GM18517 (cell line): ENCODE results near the gene FBXO4.
"Not testable (repeated sequence)": the region's sequence is repeated elsewhere in the genome, so short reads cannot be mapped to it uniquely, and the experiment has no call there.

Experiments
- ATAC-seq: cut with Tn5 transposase; IDR thresholded peaks from one replicate; pipeline ENCODE4 v1.9.1; 2021; ENCODE audit warnings: mild to moderate bottlenecking, moderate library complexity; ENCODE audit not compliant: unreplicated experiment

FBXO4 gene

DNA sequence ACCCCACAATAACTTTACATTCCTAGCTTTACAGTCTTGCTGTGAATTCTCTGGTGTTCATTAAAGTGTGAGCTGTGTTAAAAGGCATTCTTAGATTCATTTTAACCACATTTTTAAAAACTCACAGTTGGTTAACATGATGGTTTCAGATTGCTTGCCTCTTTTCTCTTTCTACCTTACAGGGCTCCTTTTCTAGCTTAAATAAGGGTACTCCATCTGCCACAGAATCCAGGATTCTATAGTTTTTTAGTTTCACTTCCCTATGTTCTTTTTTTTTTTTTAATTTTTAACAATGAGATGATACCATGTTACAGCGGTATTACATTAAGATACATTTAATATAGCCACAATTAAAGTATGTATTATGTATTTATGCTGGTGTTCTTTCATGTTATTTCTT, 3.9 kb upstream of the FBXO4 start:
- ATAC-seq = no peak

DNA sequence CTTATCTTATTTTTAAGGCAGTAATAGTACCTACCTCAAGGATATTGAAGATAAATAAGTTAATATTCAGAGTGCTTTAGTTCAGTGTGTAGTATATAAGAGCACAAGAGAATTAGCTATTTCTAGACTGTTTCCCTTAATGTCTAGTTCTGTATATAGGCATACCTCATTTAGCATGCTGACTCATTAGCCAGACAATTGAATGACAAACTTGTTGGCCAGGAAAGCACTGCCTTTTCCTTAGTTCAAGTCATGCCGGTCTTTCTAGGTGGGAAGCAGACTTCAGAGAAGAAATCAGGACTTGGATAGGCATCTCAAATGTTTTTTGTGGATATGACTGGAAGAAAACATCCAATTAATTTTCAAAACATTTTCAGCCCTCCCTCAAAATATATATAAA, 3.2 kb upstream of the FBXO4 start:
- ATAC-seq = no peak

GRCh38 chr5:41924526-41924871, 582 bp upstream of the FBXO4 start:
- ATAC-seq = no peak

DNA sequence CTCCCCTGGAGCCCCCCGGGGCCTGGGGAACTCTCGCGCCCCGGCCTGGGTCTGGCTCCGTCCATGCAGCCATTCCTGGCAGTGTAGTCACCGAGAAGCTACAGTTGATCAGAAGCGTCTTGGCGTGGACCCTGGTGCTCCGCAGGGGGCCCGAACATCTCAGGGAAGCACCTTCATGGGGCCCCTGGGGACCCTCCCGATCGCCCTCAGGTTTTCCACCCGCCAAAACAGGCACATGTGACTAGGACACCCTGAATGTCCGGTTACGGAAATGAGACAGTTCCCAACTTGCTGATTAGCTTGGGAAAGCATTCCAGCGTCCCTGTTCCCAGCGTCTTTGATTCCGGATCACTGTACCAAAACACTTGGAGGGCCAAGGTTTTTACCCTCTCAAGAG, 472 bp downstream of the FBXO4 start:
- ATAC-seq = peak; percentile 37

DNA sequence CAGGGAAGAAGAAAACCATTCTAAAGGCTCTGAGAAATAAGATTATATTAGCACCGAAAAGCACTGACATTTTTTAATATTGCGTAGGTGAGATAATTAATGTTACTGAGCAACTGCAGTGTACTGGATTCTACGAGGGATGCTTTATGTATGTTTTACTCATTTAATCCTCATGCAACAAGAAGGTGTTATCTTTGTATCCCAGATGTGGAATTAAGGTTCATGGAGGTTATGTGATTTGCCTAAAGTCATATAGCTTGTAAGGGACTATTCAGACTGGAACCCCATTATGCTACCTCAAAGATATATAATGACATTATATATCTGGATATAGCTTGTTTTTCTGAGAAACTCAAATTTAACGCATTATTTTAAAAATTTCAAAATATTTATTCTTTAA, 2.5 kb downstream of the FBXO4 start:
- ATAC-seq = no peak

DNA sequence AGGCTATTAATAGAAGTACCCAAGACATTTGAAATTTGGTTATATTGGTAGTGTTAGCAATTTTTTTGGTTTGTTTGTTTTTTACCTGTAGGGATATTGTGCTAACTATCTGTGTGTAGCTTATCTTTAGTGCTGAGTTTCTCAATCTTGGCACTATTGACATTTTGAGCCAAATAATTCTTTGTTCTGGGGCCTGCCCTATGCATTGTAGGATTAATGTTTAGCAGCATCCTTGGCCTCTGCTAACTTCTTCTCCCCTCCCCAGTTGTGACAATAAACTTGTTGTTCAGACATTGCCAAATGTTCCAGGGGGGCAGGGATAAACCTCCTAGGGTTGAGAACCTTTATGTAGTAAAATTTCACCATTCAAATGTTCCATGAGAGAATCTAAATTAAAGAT, 4.0 kb downstream of the FBXO4 start:
- no peak for ATAC-seq

DNA sequence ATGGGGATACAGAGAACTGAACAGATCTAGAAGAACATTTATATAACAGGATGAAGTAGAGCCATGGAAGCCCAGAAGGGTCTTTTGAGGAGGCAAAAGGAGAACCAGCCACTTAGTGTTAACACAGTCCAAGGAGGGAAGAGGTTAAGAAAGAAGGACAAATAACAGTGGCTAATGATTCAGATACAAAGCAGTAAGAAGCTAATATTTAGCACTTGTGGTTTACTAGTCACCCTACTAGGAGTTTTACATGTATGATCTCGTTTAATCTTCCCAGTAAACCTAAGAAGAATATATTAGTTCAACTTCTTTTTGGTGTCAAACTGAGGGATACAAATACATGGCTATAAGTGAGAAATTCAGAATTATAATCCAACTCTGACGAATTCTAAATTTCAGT, 7.7 kb downstream of the FBXO4 start:
- ATAC-seq = no peak

GRCh38 chr5:41935544-41935943, 10.5 kb downstream of the FBXO4 start:
- no peak for ATAC-seq

- no peak for ATAC-seq
Measured at GRCh38 chr5:41940641-41941040, 15.6 kb downstream of the FBXO4 start.

DNA sequence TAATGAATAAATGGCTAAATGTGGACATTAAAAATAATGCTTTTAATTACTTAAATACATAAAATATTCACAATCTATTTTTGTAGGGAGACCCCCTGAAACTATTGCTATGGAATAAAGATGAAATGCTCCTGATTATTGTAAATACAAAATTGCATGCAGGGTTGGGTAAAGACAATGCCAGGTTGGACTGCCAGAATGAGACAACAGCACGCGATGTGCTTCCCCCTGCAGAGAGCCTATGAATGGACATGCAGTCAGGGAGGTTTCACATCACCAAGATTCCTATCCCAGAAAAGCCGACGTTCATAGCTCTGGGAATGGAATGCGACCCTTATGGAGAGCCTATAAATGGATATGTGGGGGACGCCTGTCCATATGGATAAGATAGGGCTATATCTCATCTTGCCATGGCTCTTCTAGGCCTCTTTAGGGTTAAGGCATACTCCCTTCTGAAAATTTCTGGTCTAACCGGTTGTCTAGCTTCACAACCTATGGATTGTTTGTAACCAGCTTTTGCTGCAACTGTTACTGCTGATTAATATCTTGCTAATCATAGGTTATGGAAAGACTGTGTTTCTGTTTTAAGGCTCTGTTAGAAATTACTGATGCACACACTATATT, 20.4 kb downstream of the FBXO4 start:
- ATAC-seq = not testable (repeated sequence)

DNA sequence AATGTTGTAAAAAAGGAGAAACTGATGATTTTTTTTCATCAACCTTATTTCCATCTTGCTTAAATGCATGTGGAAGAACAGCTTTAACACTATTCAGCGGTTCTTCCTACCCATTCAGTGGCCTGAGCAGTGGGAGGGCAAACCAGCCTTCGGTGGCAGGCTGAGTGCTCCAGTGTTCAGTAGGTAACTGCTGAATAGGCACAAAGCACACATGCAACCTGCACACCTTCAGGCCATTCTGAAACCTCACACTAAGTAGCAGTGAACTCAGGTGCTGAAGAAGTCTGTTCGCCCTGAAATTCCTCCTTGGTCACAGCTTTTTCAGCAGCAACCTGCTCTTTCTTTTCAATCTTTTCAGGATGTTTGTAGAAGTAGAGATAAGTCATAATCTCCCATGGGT, 26.1 kb downstream of the FBXO4 start:
- no peak for ATAC-seq

DNA sequence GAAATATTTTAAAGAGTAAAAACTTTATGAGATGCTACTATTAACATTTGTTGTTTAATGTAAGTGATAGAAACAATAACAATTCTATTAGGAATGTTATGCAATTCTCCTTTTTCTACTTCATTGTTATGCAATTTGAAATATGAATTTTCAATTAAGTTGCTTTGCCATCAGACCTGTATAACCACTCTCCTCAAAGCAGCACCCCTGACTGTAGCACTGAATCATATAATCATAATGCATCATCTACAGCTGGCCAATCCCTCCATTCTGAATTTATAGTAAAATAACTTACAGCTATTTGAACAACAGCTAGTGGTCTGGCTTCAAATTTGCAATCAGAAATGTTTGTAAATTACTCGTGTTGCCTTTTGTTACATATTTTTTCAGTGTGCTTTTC, 29.2 kb downstream of the FBXO4 start:
- no peak for ATAC-seq

- ATAC-seq = no peak
Measured at GRCh38 chr5:41955432-41956024, 30.4 kb downstream of the FBXO4 start.

DNA sequence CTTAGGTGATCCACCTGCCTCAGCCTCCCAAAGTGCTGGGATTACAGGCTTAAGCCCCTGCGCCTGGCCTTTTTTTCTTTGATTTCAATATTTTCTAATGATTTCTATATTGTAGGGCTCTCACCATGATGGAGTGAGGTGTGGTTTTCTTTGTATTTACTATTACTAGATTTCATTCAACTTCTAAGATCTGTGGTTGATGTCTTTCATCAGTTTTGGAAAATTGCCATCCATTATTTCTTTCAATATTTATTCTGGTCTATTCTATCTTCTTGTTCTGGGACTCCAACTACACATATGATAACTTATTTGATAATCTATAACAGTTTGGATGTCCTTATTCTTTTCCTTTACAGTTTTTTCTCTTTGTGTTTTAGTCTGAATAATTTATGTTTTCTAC, 31.9 kb downstream of the FBXO4 start:
- ATAC-seq = no peak

GRCh38 chr5:41960481-41960880, 35.4 kb downstream of the FBXO4 start:
- ATAC-seq = no peak

- no peak for ATAC-seq
Measured at GRCh38 chr5:41961736-41962135, 36.7 kb downstream of the FBXO4 start.

DNA sequence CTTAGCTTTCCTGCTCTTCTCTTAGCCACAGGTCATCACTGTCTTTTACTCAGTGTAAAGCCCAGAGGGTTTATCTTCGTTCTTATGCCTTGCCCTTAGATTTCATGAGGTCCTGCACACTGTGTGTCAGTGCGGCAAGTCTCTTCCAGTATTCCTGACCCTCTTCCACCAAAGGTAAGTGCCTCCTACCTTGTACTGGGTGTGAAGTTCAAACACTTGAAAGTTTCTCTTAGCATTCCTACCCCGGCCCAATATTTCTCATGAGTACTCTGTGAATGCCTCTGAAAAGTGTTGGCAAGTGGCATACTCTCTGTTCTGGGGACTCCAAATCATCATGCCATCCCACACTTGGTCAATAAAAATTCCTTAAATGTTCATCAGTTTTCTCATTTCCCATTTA, 37.4 kb downstream of the FBXO4 start:
- ATAC-seq = no peak

DNA sequence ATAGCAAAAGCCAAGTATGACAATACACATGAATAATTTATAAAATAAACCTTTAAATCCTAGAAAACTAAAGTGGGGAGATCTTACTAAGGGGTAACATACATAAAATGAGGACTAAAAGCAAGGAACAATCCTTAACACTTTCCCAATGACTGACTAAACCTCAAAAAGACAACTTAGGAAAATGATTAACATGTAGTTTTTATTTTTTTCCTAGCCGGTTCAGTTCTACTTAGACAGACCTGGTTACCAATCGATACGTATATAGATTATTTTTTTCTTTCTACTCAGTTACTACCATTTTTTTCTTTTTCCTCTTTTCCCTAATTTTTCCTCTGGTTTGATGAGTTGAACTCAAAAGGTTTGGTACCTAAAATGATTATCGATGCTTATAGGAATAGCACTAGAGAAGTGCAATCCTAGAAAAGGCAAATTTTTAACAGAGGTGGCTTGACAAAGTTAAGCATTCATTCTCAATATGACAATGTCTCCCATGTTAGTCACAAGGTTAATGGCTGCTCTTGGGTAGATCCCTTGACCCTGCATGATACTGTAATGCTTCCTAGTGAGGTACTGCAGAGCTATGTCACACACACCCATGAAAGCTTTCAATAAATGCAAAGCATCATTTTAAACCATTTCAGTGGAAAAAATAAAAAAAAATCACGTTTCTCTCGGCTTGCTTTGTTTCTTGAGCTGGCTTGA, 41.5 kb downstream of the FBXO4 start:
- no peak for ATAC-seq

DNA sequence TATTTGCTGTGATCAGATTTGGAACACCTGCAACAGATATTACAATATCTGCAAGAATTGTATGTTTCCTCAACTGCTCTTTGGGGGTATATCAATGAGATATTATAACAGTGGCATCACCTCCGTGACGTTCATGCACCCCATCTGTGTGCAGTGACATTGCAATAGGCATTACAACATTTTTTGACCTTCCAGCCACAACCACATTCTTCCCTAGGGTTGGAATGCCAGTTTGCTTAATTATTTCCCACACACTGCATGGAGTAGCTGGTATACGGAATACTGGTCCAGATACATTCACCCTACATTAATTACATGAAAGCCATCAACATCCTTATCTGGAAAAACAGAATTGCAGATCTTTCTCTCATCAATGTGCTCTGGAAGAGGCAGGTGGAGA, 42.3 kb downstream of the FBXO4 start:
- no peak for ATAC-seq

DNA sequence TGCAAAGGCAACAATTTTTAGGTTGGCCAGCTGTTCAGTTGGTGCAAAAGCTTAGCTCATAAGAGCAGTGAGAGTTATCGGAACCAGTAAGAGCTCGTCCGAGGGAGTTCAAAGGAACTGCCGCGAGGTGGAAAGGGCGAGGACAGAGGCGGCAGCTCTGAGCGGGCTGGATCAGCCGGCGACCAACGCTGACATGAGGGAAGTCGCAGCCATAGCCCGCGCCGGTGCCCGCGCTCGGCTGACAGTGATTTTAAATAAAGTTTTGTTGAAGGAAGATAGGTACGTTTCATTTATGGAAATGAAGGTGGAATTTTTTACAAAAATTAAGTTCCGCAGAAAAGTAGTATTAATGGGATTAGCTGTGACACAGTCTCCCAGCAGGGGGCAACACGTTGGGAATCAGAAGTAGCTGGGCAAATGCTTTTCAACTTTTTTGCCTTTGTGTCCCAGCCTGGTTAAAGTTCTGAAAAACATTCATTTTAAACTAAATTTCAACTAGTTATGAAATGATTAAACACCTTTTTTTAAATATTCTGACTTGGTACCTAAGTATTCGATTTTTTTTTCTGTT, 43.2 kb downstream of the FBXO4 start:
- no peak for ATAC-seq

- ATAC-seq = no peak
Measured at GRCh38 chr5:41973087-41973486, 48.0 kb downstream of the FBXO4 start.

GRCh38 chr5:41973887-41974286, 48.8 kb downstream of the FBXO4 start:
- no peak for ATAC-seq
